ENCODE data around the gene PBX2. TPM values are rescaled to one million over a fixed set of nuclear protein-coding genes. Genes with fewer than 3 reads are reported as not detected.

PBX2 gene
- total and polyA plus RNA-seq, 2 experiments from 2014 or later = 21.6 to 77.5 TPM

DNA sequence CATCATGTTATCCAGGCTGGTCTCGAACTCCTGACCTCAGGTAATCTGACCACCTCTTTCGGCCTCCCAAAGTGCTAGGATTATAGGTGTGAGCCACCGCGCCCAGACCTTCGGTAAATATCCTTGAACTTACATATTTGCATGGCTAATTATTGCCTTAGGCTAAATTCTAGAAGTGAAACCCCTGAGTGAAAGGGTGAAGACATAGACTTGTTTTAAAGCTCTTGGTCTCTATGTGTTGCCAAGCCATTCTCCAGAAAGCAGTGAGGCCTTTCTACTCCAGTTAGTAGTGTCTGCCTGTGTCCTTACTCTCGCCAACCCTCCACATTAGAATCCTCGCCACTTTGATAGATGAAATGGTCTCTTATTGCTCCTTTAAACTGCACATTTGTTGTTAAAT, 36.4 kb upstream of the PBX2 start:
- Histone ChIP-seq H3K4me1 (ENCODE audit: insufficient read depth) (no peaks in the 10 kb centered on the region), H3K4me2 (no peak overlapping the region), H4K20me1 (ENCODE audit: insufficient read depth, poor library complexity, severe bottlenecking) (no peaks in the 10 kb centered on the region), H2AFZ (no peak overlapping the region), H3K36me3 (replicated peaks; ENCODE audit: insufficient read depth, low read depth) (no peaks in the 10 kb centered on the region), H3K9me2 (replicated peaks; ENCODE audit: insufficient read depth) (no peaks in the 10 kb centered on the region), H3K27ac (no peak overlapping the region), H3K27me3 (no peaks in the 10 kb centered on the region), H3K9me3 (ENCODE audit: low read depth) (no peaks in the 10 kb centered on the region), H3K79me2 (no peaks in the 10 kb centered on the region), H3K4me3 (no peak overlapping the region)
- 92% methylated on average over 7 of the region's 7 CpGs for WGBS (ENCODE audit: low lambda C conversion rate, missing lambda C conversion rate)
- no peak for DNase-seq (ENCODE audit: low spot score)
- TF ChIP-seq EZH2phosphoT487 (IDR thresholded peaks at IDR 0.05; ENCODE audit: low read depth, severe bottlenecking, unreplicated experiment) (no peak), EZH2 (IDR thresholded peaks at IDR 0.05; ENCODE audit: borderline replicate concordance) (no peak)
- TF ChIP-seq, protein P1, sequence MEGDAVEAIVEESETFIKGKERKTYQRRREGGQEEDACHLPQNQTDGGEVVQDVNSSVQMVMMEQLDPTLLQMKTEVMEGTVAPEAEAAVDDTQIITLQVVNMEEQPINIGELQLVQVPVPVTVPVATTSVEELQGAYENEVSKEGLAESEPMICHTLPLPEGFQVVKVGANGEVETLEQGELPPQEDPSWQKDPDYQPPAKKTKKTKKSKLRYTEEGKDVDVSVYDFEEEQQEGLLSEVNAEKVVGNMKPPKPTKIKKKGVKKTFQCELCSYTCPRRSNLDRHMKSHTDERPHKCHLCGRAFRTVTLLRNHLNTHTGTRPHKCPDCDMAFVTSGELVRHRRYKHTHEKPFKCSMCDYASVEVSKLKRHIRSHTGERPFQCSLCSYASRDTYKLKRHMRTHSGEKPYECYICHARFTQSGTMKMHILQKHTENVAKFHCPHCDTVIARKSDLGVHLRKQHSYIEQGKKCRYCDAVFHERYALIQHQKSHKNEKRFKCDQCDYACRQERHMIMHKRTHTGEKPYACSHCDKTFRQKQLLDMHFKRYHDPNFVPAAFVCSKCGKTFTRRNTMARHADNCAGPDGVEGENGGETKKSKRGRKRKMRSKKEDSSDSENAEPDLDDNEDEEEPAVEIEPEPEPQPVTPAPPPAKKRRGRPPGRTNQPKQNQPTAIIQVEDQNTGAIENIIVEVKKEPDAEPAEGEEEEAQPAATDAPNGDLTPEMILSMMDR (IDR thresholded peaks at IDR 0.05; ENCODE audit: poor library complexity) = no peak

DNA sequence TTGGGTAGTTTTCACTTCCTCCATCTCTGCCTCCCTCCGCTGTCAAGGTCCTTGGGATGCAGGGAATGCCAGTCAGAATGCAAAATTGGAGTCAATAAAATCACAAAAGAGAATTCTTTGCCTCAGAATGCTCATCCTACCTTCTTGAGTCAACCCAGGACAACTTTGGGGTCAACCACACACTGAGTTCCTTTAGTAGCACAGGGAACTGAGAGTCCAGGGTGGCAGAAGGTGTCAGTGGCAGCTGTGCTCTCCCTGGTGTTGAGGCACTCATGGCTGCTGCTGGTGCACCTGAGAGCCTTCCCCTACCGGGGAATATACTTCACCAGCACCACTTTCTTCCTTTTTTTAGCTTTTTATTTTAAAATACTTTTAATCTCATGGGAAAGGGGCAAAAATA, 34.7 kb upstream of the PBX2 start:
- Histone ChIP-seq H3K4me3 (no peak overlapping the region), H3K9me2 (replicated peaks; ENCODE audit: insufficient read depth) (no peaks in the 10 kb centered on the region), H3K4me1 (ENCODE audit: insufficient read depth) (no peaks in the 10 kb centered on the region), H3K9me3 (ENCODE audit: low read depth) (no peaks in the 10 kb centered on the region), H3K27ac (no peak overlapping the region), H3K36me3 (replicated peaks; ENCODE audit: insufficient read depth, low read depth) (no peaks in the 10 kb centered on the region), H3K4me2 (no peak overlapping the region), H3K27me3 (no peaks in the 10 kb centered on the region), H3K79me2 (no peaks in the 10 kb centered on the region), H4K20me1 (ENCODE audit: insufficient read depth, poor library complexity, severe bottlenecking) (no peaks in the 10 kb centered on the region), H2AFZ (no peak overlapping the region)
- 94% methylated on average over 2 of the region's 2 CpGs for WGBS (ENCODE audit: low lambda C conversion rate, missing lambda C conversion rate)
- no peak for DNase-seq (ENCODE audit: low spot score)
- TF ChIP-seq EZH2 (IDR thresholded peaks at IDR 0.05; ENCODE audit: borderline replicate concordance) (no peak), EZH2phosphoT487 (IDR thresholded peaks at IDR 0.05; ENCODE audit: low read depth, severe bottlenecking, unreplicated experiment) (no peak)
- TF ChIP-seq, protein P1 (IDR thresholded peaks at IDR 0.05; ENCODE audit: poor library complexity) = no peak

DNA sequence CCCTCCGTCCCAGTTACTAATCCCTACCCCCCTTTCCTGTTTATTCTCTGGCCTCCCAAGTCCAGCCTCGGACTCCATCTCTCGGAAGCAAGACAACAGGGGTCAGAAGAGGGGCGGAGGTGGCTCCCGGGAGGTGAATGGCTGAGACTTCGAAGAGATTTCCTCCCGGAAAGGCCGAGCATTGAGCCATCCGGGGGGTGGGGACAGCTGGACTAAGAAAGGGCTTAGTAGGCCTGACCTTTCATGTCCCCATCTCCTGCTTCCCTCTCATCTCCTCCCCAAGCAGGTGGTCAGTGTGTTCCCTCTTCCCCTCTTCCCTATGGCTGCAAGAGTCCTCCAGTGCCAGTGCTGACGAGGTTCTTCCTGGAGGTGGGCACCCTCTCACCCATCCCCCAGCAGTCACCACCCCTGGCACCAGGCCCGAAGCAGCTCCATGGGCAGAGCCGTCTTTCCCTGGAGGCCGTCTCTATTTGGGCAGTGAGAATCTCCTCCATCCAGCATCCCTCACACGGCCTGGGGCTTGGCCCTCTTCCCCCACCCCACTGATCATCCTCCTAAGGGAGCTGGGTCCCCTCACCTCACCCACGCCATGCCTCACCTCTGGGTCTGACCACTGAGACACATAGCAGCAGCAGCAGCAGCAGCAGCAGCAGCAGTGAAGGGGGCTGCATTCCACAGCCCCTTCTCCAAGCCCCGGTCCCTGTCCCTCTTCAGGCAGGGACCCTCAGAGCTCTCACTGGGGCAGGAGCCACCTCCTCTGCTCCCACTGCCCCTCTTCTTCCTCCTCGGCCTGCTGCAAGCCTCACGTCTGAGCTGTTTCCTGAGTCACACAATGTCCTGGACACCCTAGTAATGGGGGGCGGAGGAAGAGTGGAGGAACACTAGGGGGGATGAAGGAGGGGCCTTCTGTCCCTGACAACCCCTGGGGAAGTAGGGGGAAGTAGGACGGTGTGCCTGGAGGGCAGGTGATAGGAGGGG, 33.5 kb upstream of the PBX2 start, which contains the start of gene NOTCH4:
NOTCH4 (minus strand) TSS at position 810 of the 978 bp plus-strand sequence; CDS start at position 671, 139 bp downstream.
- H3K4me3 ChIP-seq = no peak within 1 kb of the TSS
- no peaks in the 10 kb centered on the region for H3K36me3 ChIP-seq (replicated peaks; ENCODE audit: insufficient read depth, low read depth)
- no peaks in the 10 kb centered on the region for H3K27me3 ChIP-seq
- no peaks in the 10 kb centered on the region for H3K9me3 ChIP-seq (ENCODE audit: low read depth)
- no peaks in the 10 kb centered on the region for H3K4me1 ChIP-seq (ENCODE audit: insufficient read depth)
- 70% methylated on average over 20 of the region's 20 CpGs for WGBS (ENCODE audit: low lambda C conversion rate, missing lambda C conversion rate)
- no peaks in the 10 kb centered on the region for H3K79me2 ChIP-seq
- no peak within 1 kb of the TSS for H2AFZ ChIP-seq
- H3K27ac ChIP-seq = no peak within 1 kb of the TSS
- no peaks in the 10 kb centered on the region for H4K20me1 ChIP-seq (ENCODE audit: insufficient read depth, poor library complexity, severe bottlenecking)
- TF ChIP-seq, protein P1 (IDR thresholded peaks at IDR 0.05; ENCODE audit: poor library complexity) = no peak
- TF ChIP-seq EZH2phosphoT487 (IDR thresholded peaks at IDR 0.05; ENCODE audit: low read depth, severe bottlenecking, unreplicated experiment) (no peak), EZH2 (IDR thresholded peaks at IDR 0.05; ENCODE audit: borderline replicate concordance) (no peak)
- H3K4me2 ChIP-seq = no peak within 1 kb of the TSS
- H3K9me2 ChIP-seq (replicated peaks; ENCODE audit: insufficient read depth) = no peaks in the 10 kb centered on the region
- DNase-seq (ENCODE audit: low spot score) = no peak

All from hepatocyte (in vitro differentiated cells).